ENCODE results near the gene CAP2.

Gene CAP2

DNA sequence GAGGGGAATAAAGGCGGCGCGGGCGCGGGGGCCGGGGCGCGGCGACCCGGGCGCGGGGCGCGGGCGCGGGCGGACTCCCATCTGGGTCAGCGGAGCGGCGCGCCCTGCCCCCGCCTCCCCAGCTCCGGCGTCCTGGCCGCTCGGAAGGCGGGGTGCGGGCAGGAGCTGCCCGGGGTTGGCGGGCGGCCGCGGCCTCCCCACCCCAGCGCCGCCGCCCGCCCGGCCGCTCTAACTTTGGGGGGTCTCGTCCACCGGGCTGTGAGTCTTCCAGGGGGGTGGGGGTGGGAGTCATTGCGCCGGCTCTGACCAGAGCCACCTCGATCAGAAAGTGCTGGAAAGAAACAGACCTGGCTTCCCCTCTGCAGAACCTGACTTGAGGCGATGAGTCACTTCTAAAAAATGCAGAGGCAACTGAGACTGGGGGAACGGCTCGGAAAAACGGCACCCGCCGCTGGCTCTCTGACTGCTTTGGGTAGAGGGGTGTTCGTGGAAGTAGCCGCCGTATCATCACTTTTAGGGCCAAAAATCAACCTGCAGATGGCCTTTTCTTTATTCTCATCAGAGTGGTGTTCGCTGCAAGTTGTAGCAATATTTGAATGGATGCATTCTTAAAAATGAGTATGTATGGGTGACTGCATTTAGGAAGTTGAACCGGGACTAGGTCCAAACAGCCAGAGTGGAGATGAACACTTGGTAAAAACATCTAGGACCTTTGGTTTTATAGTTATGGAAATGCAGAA is 667 bp downstream of the CAP2 start:
- TF ChIP-seq CEBPB (IDR thresholded peaks at IDR 0.05) (no peak), TEAD4 (IDR thresholded peaks at IDR 0.05) (peak; percentile 73), NFIC (IDR thresholded peaks at IDR 0.05) (no peak; the same call in 1 of the 2 replicates), FOXM1 (IDR thresholded peaks at IDR 0.05; ENCODE audit: borderline replicate concordance, low read depth) (no peak), EP300 (IDR thresholded peaks at IDR 0.05; ENCODE audit: borderline replicate concordance) (peak; percentile 26; the same call in 1 of the 2 replicates), CREB1 (IDR thresholded peaks at IDR 0.05; ENCODE audit: low read depth) (no peak), ZBTB7A (IDR thresholded peaks at IDR 0.05; ENCODE audit: low read depth) (no peak; the same call in 1 of the 2 replicates), TAF1 (IDR thresholded peaks at IDR 0.05; ENCODE audit: low read depth) (no peak), EGR1 (IDR thresholded peaks at IDR 0.05) (no peak)
- TF ChIP-seq, protein P1, sequence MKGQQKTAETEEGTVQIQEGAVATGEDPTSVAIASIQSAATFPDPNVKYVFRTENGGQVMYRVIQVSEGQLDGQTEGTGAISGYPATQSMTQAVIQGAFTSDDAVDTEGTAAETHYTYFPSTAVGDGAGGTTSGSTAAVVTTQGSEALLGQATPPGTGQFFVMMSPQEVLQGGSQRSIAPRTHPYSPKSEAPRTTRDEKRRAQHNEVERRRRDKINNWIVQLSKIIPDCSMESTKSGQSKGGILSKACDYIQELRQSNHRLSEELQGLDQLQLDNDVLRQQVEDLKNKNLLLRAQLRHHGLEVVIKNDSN (IDR thresholded peaks at IDR 0.05) = no peak
- TF ChIP-seq, protein P2, sequence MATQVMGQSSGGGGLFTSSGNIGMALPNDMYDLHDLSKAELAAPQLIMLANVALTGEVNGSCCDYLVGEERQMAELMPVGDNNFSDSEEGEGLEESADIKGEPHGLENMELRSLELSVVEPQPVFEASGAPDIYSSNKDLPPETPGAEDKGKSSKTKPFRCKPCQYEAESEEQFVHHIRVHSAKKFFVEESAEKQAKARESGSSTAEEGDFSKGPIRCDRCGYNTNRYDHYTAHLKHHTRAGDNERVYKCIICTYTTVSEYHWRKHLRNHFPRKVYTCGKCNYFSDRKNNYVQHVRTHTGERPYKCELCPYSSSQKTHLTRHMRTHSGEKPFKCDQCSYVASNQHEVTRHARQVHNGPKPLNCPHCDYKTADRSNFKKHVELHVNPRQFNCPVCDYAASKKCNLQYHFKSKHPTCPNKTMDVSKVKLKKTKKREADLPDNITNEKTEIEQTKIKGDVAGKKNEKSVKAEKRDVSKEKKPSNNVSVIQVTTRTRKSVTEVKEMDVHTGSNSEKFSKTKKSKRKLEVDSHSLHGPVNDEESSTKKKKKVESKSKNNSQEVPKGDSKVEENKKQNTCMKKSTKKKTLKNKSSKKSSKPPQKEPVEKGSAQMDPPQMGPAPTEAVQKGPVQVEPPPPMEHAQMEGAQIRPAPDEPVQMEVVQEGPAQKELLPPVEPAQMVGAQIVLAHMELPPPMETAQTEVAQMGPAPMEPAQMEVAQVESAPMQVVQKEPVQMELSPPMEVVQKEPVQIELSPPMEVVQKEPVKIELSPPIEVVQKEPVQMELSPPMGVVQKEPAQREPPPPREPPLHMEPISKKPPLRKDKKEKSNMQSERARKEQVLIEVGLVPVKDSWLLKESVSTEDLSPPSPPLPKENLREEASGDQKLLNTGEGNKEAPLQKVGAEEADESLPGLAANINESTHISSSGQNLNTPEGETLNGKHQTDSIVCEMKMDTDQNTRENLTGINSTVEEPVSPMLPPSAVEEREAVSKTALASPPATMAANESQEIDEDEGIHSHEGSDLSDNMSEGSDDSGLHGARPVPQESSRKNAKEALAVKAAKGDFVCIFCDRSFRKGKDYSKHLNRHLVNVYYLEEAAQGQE (IDR thresholded peaks at IDR 0.05; ENCODE audit: low read depth) = no peak

DNA sequence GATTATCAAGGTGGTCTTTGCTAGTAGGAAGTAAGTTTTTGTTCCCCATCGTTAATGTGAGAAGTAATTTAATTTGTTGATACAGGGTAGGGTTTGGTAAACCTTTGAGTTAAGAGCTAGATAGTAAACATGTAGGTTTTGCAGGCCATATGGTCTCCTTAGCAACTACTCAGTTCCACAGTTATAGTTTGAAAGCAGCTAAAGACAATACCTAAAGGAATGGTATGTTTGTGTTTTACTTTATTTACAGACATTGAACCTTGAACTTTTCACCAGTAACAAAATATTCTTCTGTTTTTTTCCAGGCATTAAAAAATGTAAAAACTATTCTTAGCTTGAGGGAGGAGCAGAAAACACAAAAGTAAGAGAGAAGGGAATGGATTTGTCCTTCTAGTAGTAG is 1.7 kb downstream of the CAP2 start:
- TF ChIP-seq, protein P3, sequence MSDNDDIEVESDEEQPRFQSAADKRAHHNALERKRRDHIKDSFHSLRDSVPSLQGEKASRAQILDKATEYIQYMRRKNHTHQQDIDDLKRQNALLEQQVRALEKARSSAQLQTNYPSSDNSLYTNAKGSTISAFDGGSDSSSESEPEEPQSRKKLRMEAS (IDR thresholded peaks at IDR 0.05) = no peak
- no peak for TF ChIP-seq YY1 (IDR thresholded peaks at IDR 0.05; ENCODE audit: low read depth)
- TF ChIP-seq TCF12 (IDR thresholded peaks at IDR 0.05; ENCODE audit: low read depth) = no peak
- TF ChIP-seq NFIC (IDR thresholded peaks at IDR 0.05) = no peak
- no peak for TF ChIP-seq RAD21 (IDR thresholded peaks at IDR 0.05; ENCODE audit: low read depth)
- TF ChIP-seq, protein P1 (IDR thresholded peaks at IDR 0.05) = no peak
- no peak for TF ChIP-seq ZBTB7A (IDR thresholded peaks at IDR 0.05; ENCODE audit: low read depth)
- no peak for TF ChIP-seq CREB1 (IDR thresholded peaks at IDR 0.05; ENCODE audit: low read depth)
- no peak for TF ChIP-seq EP300 (IDR thresholded peaks at IDR 0.05; ENCODE audit: borderline replicate concordance)
- no peak for TF ChIP-seq EGR1 (IDR thresholded peaks at IDR 0.05)
- no peak for TF ChIP-seq CEBPB (IDR thresholded peaks at IDR 0.05)
- no peak for TF ChIP-seq FOXM1 (IDR thresholded peaks at IDR 0.05; ENCODE audit: borderline replicate concordance, low read depth)
- TF ChIP-seq TAF1 (IDR thresholded peaks at IDR 0.05; ENCODE audit: low read depth) = no peak
- TF ChIP-seq, protein P2 (IDR thresholded peaks at IDR 0.05; ENCODE audit: low read depth) = no peak
- no peak for TF ChIP-seq TEAD4 (IDR thresholded peaks at IDR 0.05)

DNA sequence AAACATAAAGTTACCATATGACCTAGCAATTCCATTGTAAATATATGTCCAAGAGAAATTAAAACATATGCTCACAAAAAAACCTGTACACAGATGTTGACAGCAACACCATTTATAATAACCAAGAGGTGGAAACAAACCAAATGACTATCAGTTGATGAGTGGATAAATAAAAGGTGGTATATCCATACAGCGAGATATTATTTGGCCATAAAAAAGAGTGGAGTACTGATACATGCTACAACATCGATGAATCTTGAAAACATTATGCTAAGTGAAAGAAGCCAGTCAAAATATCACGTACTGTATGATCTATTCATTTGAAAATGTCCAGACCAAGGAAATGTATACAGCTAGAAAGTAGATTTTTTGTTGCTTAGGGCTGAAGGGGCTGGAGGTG is 2.9 kb downstream of the CAP2 start:
- TF ChIP-seq, protein P2 (IDR thresholded peaks at IDR 0.05; ENCODE audit: low read depth) = no peak
- TF ChIP-seq YY1 (IDR thresholded peaks at IDR 0.05; ENCODE audit: low read depth) = no peak
- TF ChIP-seq EGR1 (IDR thresholded peaks at IDR 0.05) = no peak
- no peak for TF ChIP-seq EP300 (IDR thresholded peaks at IDR 0.05; ENCODE audit: borderline replicate concordance)
- no peak for TF ChIP-seq FOXM1 (IDR thresholded peaks at IDR 0.05; ENCODE audit: borderline replicate concordance, low read depth)
- TF ChIP-seq, protein P3 (IDR thresholded peaks at IDR 0.05) = no peak
- TF ChIP-seq TEAD4 (IDR thresholded peaks at IDR 0.05) = no peak
- no peak for TF ChIP-seq TAF1 (IDR thresholded peaks at IDR 0.05; ENCODE audit: low read depth)
- no peak for TF ChIP-seq TCF12 (IDR thresholded peaks at IDR 0.05; ENCODE audit: low read depth)
- TF ChIP-seq, protein P1 (IDR thresholded peaks at IDR 0.05) = no peak
- no peak for TF ChIP-seq CREB1 (IDR thresholded peaks at IDR 0.05; ENCODE audit: low read depth)
- TF ChIP-seq ZBTB7A (IDR thresholded peaks at IDR 0.05; ENCODE audit: low read depth) = no peak
- no peak for TF ChIP-seq CEBPB (IDR thresholded peaks at IDR 0.05)
- no peak for TF ChIP-seq RAD21 (IDR thresholded peaks at IDR 0.05; ENCODE audit: low read depth)
- no peak for TF ChIP-seq NFIC (IDR thresholded peaks at IDR 0.05)
